H1 (cell line): ENCODE data around the gene SLC5A12. TPM values are rescaled to one million over a fixed set of nuclear protein-coding genes. Genes with fewer than 3 reads are reported as not detected.

ENCODE experiments used
- CTCF ChIA-PET: fragments of 300-600 bp; sonication (Branson Sonifier 250); formaldehyde crosslinking; loops from one replicate; lab custom pipeline; 2021; ENCODE audit not compliant: partially characterized antibody; lab: Charles Lee
- POLR2A ChIA-PET: fragments of 300-600 bp; sonication (Branson Sonifier 250); formaldehyde crosslinking; loops from one replicate; lab custom pipeline; 2021; ENCODE audit warnings: inconsistent platforms; ENCODE audit not compliant: partially characterized antibody; lab: Charles Lee
- DNase-seq, 2 experiments: peaks; one replicate each; pipeline versions ENCODE4 v3.0.0 to v3.0.0-alpha.2; 2010 to 2022; ENCODE audit warnings: low spot score in 2 of 2, low read depth in 1 of 2, mixed read lengths in 1 of 2
- FAIRE-seq: peaks from 2 replicates; lab custom pipeline; 2011; peaks lifted over from hg19 to GRCh38; lab: Jason Lieb, UNC
- H2AFZ ChIP-seq: 2 replicates; pipeline ENCODE4 v1.8.1; 2012; ENCODE audit warnings: low read length, inconsistent platforms
- H2AK5ac ChIP-seq: 2 replicates; pipeline ENCODE4 v1.6.1; 2013; ENCODE audit warnings: low read depth, low read length
- H2BK120ac ChIP-seq: replicated peaks from 2 replicates; pipeline ENCODE3; 2013; ENCODE audit warnings: low read depth, low read length, inconsistent platforms
- H2BK12ac ChIP-seq: 2 replicates; pipeline ENCODE4 v1.6.1; 2013; ENCODE audit warnings: low read depth, low read length
- H2BK15ac ChIP-seq: 2 replicates; pipeline ENCODE4 v1.6.1; 2013; ENCODE audit warnings: low read length
- H2BK20ac ChIP-seq: 2 replicates; pipeline ENCODE4 v1.6.1; 2013; ENCODE audit warnings: low read length
- H2BK5ac ChIP-seq: 2 replicates; pipeline ENCODE4 v1.6.1; 2013; ENCODE audit warnings: low read depth, low read length
- H3K14ac ChIP-seq: 2 replicates; pipeline ENCODE4 v1.6.1; 2013; ENCODE audit warnings: inconsistent platforms; ENCODE audit not compliant: insufficient read length
- H3K18ac ChIP-seq: 2 replicates; pipeline ENCODE4 v1.6.1; 2013; ENCODE audit warnings: low read length; ENCODE audit errors: extremely low read depth
- H3K23ac ChIP-seq: 2 replicates; pipeline ENCODE4 v1.6.1; 2013; ENCODE audit warnings: inconsistent platforms; ENCODE audit not compliant: insufficient read length
- H3K23me2 ChIP-seq: 2 replicates; pipeline ENCODE4 v1.6.1; 2013; ENCODE audit warnings: low read depth, low read length
- H3K27ac ChIP-seq: 2 replicates; pipeline ENCODE4 v1.6.1; 2011; ENCODE audit warnings: low read depth, low read length, inconsistent platforms
- H3K27me3 ChIP-seq, 4 experiments: replicated peaks in 1 of 4; 1 replicate in 1 of 4; 2 replicates in 3 of 4; pipeline versions ENCODE4 v1.6.1 to v1.8.1; 2011 to 2013; ENCODE audit warnings: low read length in 3 of 4, mild to moderate bottlenecking in 3 of 4, inconsistent platforms in 2 of 4, mixed read lengths in 2 of 4, moderate library complexity in 1 of 4; ENCODE audit not compliant: control insufficient read depth in 3 of 4, insufficient read depth in 3 of 4; ENCODE audit errors: extremely low read depth in 1 of 4
- H3K36me3 ChIP-seq, 4 experiments: 2 replicates each; pipeline versions ENCODE4 v1.6.1 to v1.8.1; 2011 to 2013; ENCODE audit warnings: mild to moderate bottlenecking in 4 of 4, low read length in 3 of 4, moderate library complexity in 2 of 4, control low read depth in 1 of 4, inconsistent platforms in 1 of 4; ENCODE audit not compliant: insufficient read depth in 4 of 4, control insufficient read depth in 2 of 4
- H3K4ac ChIP-seq: replicated peaks from 2 replicates; pipeline ENCODE3; 2013; ENCODE audit warnings: low read length, low read depth, mixed read lengths, inconsistent platforms; ENCODE audit not compliant: insufficient read length
- H3K4me1 ChIP-seq, 4 experiments: replicated peaks in 1 of 4; 1 replicate in 1 of 4; 2 replicates in 3 of 4; pipeline versions ENCODE4 v1.6.1 to v1.8.1; 2011 to 2013; ENCODE audit warnings: low read length in 3 of 4, inconsistent platforms in 2 of 4, mixed read lengths in 1 of 4; ENCODE audit not compliant: insufficient read depth in 4 of 4, control insufficient read depth in 3 of 4
- H3K4me2 ChIP-seq, 2 experiments: 2 replicates each; pipeline versions ENCODE4 v1.6.1 to v1.8.1; 2011 to 2013; ENCODE audit warnings: low read depth in 2 of 2, low read length in 2 of 2, control low read depth in 1 of 2, inconsistent platforms in 1 of 2, mild to moderate bottlenecking in 1 of 2; ENCODE audit not compliant: insufficient read depth in 1 of 2
- H3K4me3 ChIP-seq, 4 experiments: fragments of 200-600, 300-600 bp in 1 of 4; sonication (generic), shearing (Covaris generic), sonication (Bioruptor Twin) in 1 of 4; 2 replicates each; pipeline versions ENCODE4 v1.5.1 to v1.8.1; 2011 to 2016; ENCODE audit warnings: low read length in 4 of 4, low read depth in 3 of 4, control low read depth in 2 of 4, inconsistent platforms in 2 of 4, mild to moderate bottlenecking in 2 of 4, mixed read lengths in 1 of 4, moderate library complexity in 1 of 4; ENCODE audit not compliant: insufficient read depth in 2 of 4; ENCODE audit errors: extremely low read depth in 1 of 4
- H3K56ac ChIP-seq: replicated peaks from 2 replicates; pipeline ENCODE3; 2013; ENCODE audit warnings: low read depth, mild to moderate bottlenecking, mixed read lengths, low read length, inconsistent platforms; ENCODE audit not compliant: insufficient read length
- H3K79me1 ChIP-seq: 2 replicates; pipeline ENCODE4 v1.6.1; 2013; ENCODE audit warnings: low read depth, low read length, control low read depth
- H3K79me2 ChIP-seq, 2 experiments: 2 replicates each; pipeline versions ENCODE4 v1.6.1 to v1.8.1; 2012 to 2013; ENCODE audit warnings: low read length in 2 of 2, mild to moderate bottlenecking in 2 of 2, inconsistent platforms in 1 of 2; ENCODE audit not compliant: insufficient read depth in 2 of 2, control insufficient read depth in 1 of 2
- H3K9ac ChIP-seq, 4 experiments: replicated peaks in 1 of 4; 1 replicate in 1 of 4; 2 replicates in 3 of 4; pipeline versions ENCODE4 v1.6.1 to v1.8.1; 2011 to 2013; ENCODE audit warnings: low read depth in 3 of 4, low read length in 3 of 4, control low read depth in 2 of 4, mild to moderate bottlenecking in 2 of 4, moderate library complexity in 2 of 4, inconsistent platforms in 1 of 4; ENCODE audit errors: extremely low read depth in 1 of 4
- H3K9me3 ChIP-seq, 2 experiments: 2 replicates each; pipeline versions ENCODE4 v1.6.1 to v1.8.1; 2012 to 2013; ENCODE audit warnings: mild to moderate bottlenecking in 2 of 2, moderate library complexity in 2 of 2, control low read depth in 1 of 2, inconsistent platforms in 1 of 2, low read depth in 1 of 2, low read length in 1 of 2, mixed read lengths in 1 of 2; ENCODE audit not compliant: insufficient read depth in 2 of 2
- H4K20me1 ChIP-seq, 2 experiments: replicated peaks in 1 of 2; 2 replicates each; pipeline versions ENCODE3 to v1.8.1; 2011 to 2013; ENCODE audit warnings: inconsistent platforms in 2 of 2, low read length in 2 of 2, mild to moderate bottlenecking in 1 of 2; ENCODE audit not compliant: insufficient read depth in 2 of 2, control insufficient read depth in 1 of 2
- H4K5ac ChIP-seq: 2 replicates; pipeline ENCODE4 v1.6.1; 2013; ENCODE audit warnings: low read length, low read depth, mixed read lengths, inconsistent platforms; ENCODE audit not compliant: insufficient read length
- H4K8ac ChIP-seq: 2 replicates; pipeline ENCODE4 v1.8.0; 2013; ENCODE audit warnings: mild to moderate bottlenecking, moderate library complexity, low read length, inconsistent platforms; ENCODE audit not compliant: insufficient read depth; ENCODE audit errors: extremely low read depth
- H4K91ac ChIP-seq: replicated peaks from 2 replicates; pipeline ENCODE3; 2013; ENCODE audit warnings: low read length, mixed read lengths, inconsistent platforms; ENCODE audit not compliant: insufficient read length
- GTF2F1 ChIP-seq: IDR thresholded peaks from 2 replicates; pipeline ENCODE4 v1.6.1; 2012; ENCODE audit warnings: low read depth, low read length, improper control_type of control experiment, borderline replicate concordance
- SP2 ChIP-seq: IDR thresholded peaks from 2 replicates; pipeline ENCODE4 v1.6.1; 2012; ENCODE audit warnings: mild to moderate bottlenecking, low read length, inconsistent platforms
- WGBS, 2 experiments: shearing (Covaris generic) in 1 of 2; methylation state at CpG; one replicate each; pipeline versions ENCODE4 v1.1.6 to v1.1.7; 2013 to 2015; ENCODE audit warnings: low lambda C conversion rate in 2 of 2, mixed read lengths in 2 of 2, inconsistent platforms in 1 of 2, low coverage in 1 of 2, missing lambda C conversion rate in 1 of 2; ENCODE audit not compliant: insufficient replicate concordance in 2 of 2, insufficient coverage in 1 of 2, insufficient read length in 1 of 2; ENCODE audit errors: extremely low coverage in 1 of 2, missing lambda C conversion rate in 1 of 2; 5-methylcytosine and 5-hydroxymethylcytosine counted together
- polyA plus RNA-seq, 7 experiments: library from polyadenylated mRNA; depleted of rRNA in 3 of 7; stranded (reverse) in 5 of 7; unstranded in 2 of 7; fragments of >200 nt in 5 of 7; fragments of 200-250 nt in 2 of 7; gene quantifications; 1 replicate in 5 of 7; 2 replicates in 1 of 7; 4 replicates in 1 of 7; pipeline versions ENCODE4 v1.2.1 to v1.2.3, GENCODE V29; 2011 to 2013; ENCODE audit warnings: missing spikeins in 2 of 7, mixed read lengths in 2 of 7
- total RNA-seq: library from RNA; stranded (reverse); fragmentation: NEBNext Ultra II Directional; extraction: Animal tissue kit (Norgen Biotek cat#: 25700); gene quantifications from 2 replicates; pipeline ENCODE4 v1.2.1, GENCODE V29; 2021
- TF ChIP-seq, protein P1 (sequence below): IDR thresholded peaks from 2 replicates; pipeline ENCODE4 v1.6.1; 2011; ENCODE audit warnings: low read depth, mild to moderate bottlenecking, low read length; ENCODE audit not compliant: insufficient read depth

The SLC5A12 gene
- total and polyA plus RNA-seq, 2 of the 8 experiments (the other 6 are each of a cell fraction or from before 2014, with no cell fraction given): 1.3 to 1.4 TPM

DNA sequence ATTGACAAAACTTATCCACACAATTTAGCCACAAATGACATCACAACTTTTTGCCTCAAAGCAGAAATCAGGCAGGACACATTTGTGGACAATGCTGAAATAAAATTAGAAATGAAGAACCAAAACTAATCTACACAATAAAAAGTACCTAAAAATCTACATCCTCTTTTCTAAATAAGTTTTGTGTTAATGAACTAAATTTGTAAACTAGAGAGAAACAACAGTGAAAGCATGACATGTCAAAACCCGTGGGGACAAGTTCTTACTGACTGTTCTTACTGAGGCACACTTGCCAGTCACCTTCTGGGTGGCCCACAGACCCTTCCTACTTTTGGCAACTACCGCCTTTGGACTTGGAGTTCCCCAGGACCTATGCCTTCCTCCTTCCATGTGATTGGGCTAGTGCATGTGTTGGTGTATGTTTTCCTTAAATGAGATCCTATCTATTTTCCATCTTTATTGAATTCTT lies 89.1 kb downstream of the SLC5A12 start:
- H4K91ac ChIP-seq: no peak overlapping the region
- no peak overlapping the region for H2AK5ac ChIP-seq
- H2BK20ac ChIP-seq: no peak overlapping the region
- H3K9ac ChIP-seq: no peak overlapping the region
- FAIRE-seq (no peak), DNase-seq (no peak)
- H4K20me1 ChIP-seq: no peaks in the 10 kb centered on the region
- no peak overlapping the region for H3K4ac ChIP-seq
- no peak overlapping the region for H2BK12ac ChIP-seq
- no peak overlapping the region for H2AFZ ChIP-seq
- H2BK5ac ChIP-seq: no peak overlapping the region
- no peak overlapping the region for H3K18ac ChIP-seq
- WGBS, 2 experiments: 58% methylated on average over 2 of the region's 2 CpGs; no CpG with 5 or more reads in 1 of the 2 experiments
- H3K36me3 ChIP-seq: no peaks in the 10 kb centered on the region
- no peak overlapping the region for H2BK120ac ChIP-seq
- no peaks in the 10 kb centered on the region for H3K4me1 ChIP-seq
- no peak overlapping the region for H3K56ac ChIP-seq
- TF ChIP-seq SP2 (no peak), GTF2F1 (no peak)
- TF ChIP-seq, protein P1, sequence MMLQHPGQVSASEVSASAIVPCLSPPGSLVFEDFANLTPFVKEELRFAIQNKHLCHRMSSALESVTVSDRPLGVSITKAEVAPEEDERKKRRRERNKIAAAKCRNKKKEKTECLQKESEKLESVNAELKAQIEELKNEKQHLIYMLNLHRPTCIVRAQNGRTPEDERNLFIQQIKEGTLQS: no peak
- no peaks in the 10 kb centered on the region for H3K9me3 ChIP-seq
- H3K79me2 ChIP-seq: no peaks in the 10 kb centered on the region
- no peak overlapping the region for H3K4me3 ChIP-seq
- no peak overlapping the region for H3K23ac ChIP-seq
- no peak overlapping the region for H3K27ac ChIP-seq
- CTCF ChIA-PET: no interaction called here
- no peak overlapping the region for H3K14ac ChIP-seq
- no peak overlapping the region for H2BK15ac ChIP-seq
- no peaks in the 10 kb centered on the region for H3K79me1 ChIP-seq
- no peaks in the 10 kb centered on the region for H3K27me3 ChIP-seq
- POLR2A ChIA-PET: no interaction called here
- no peaks in the 10 kb centered on the region for H3K23me2 ChIP-seq
- no peak overlapping the region for H3K4me2 ChIP-seq
- no peak overlapping the region for H4K8ac ChIP-seq
- H4K5ac ChIP-seq: no peak overlapping the region
